ENCODE results near the gene LBHD2.

- TF ChIP-seq CTCF (IDR thresholded peaks at IDR 0.05) (no peak), EP300 (IDR thresholded peaks at IDR 0.05) (no peak), POLR2A (IDR thresholded peaks at IDR 0.05) (no peak)
Observed at GRCh38 chr14:103122585-103122946, 38.6 kb downstream of the LBHD2 start.
